Endometrial microvascular endothelial cells (primary cell): ENCODE results near the gene HM13. TPM values are rescaled to one million over a fixed set of nuclear protein-coding genes. Genes with fewer than 3 reads are reported as not detected.
"Not testable (repeated sequence)": the region's sequence is repeated elsewhere in the genome, so short reads cannot be mapped to it uniquely, and the experiment has no call there.

ENCODE experiments used
- in situ Hi-C: cut with HindIII; loops from 2 replicates; pipeline ENCODE4 v1.10.0; 2017; ENCODE audit warnings: low sequenced_read_pairs, low pct_unique_long_range_greater_than_20kb; ENCODE audit errors: inconsistent ontology term
- total RNA-seq: library from RNA; depleted of rRNA; stranded (reverse); fragments of >200 nt; gene quantifications from one replicate; pipeline ENCODE4 v1.2.3, GENCODE V29; 2015; ENCODE audit errors: inconsistent ontology term

HM13 gene
- total RNA-seq, 1 donor from 2014 or later, result 91.8 TPM

DNA sequence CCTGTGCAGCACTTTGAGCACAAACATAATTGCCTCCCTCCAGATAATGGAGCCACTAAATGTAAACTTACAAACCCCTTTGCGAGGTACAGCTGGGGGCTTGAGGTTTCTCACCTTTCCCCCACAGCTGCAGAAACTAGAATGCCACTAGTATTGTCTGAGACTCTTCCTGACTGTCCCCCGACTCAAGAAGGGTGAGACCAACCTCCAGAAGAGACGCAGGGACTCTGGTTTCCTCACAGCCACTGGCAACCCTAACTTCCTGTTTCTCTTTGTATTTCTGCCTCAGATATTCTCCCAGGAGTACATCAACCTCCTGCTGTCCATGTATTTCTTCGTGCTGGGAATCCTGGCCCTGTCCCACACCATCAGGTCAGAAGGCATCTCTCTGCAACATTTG lies 23.6 kb downstream of the HM13 start:
- in situ Hi-C loops, result no loop called here

DNA sequence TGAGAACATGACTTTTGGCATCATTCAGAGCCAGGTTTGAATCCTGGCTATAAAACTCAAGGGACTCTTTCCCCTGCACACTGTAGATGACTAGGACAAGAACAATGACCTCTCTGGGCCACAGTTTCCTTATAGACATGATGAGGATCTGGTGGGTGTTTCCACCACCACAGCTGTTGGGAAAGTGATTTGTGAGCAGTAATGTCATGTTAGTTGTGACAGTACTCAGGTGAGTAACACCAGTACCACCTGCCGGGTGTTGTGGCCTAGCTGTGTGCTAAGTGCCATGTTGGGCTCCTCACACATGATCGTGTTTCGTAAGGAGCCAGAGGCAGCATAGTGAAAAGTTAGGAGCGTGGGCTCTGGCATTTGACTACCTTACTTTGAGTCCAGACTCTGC lies 24.1 kb downstream of the HM13 start:
- in situ Hi-C loops, result no loop called here

DNA sequence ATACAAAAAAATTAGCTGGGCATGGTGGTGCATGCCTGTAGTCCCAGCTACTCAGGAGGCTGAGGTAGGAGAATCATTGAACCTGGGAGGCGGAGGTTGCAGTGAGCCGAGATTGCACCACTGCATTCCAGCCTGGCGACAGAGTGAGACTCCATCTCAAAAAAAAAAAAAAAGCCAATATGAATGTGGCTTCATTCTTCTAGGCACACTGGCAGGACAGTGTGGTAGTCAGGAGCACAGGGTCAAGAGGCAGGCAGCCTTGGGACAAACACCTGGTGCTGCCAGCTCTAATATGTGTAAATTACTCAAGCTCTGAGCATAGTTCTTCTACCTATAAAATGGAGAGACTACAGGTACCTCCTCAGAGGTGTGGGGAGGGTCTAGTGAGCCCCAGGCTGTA lies 25.4 kb downstream of the HM13 start:
- in situ Hi-C loops, result not testable (repeated sequence)

DNA sequence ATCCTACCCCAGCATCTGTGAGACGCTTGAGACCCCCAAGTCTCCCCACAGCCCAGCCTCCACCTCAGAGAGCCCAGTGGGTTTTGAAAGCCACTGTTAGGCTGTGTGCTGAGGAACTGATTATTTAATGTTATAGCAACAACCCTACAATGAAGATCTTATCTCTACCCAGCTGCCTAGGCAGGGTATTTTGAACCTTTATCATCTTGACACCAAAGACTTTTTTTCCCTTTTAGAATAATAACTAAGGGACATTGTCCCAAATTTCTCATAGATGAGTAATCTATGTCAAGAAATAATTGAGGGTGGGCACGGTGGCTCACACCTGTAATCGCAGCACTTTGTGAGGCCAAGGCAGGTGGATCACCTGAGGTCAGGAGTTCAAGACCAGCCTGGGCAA lies 26.2 kb downstream of the HM13 start:
- in situ Hi-C loops, result no loop called here

DNA sequence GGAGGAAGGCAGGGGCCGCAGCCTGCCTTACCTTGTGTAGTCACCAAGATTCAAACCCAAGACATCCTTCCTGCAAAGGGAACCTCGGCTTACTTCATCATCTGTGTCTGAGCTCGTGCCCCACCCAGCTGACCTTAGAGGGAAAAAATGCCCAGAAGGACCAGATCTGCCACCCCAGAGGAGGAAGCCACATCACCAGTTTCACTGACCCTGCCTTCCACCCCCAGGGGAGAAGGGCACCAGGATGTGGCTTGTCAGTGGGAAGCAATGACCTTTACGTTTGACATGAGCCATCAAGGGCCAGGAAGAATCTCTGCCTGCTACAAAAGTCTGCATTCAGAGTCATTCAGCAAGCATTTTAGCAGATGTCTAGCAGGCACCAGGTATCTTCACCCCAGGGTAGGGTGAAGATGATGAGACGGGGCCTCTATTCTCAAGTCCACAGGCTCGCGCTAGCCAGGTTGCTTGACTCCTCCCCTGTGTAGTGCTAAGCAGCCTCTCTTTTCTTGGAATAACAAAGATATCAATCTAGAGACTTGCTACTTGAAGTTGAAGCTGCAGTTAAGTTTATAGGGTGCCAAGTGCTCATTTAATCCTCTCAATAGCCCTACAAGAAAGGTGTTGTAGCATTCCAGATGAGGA lies 28.1 kb downstream of the HM13 start:
- in situ Hi-C loops, result no loop called here

DNA sequence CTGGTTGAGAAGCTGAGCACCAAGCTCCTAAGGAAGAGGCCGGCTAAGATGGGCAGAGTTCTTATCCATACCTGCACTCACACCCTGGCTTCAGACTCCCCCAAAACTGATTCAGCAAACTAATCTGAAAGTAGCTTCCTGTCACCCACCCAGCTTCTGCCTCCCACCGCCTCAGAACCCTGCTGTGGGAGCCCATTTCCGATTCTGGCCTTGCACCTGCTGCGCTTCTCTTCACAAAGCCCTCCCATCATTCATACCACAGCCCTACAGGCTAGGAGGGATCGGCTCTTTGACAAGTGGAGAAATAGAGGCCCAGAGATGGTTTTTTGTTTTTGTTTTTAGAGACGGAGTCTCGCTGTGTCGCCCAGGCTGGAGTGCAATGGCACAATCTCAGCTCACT lies 28.7 kb downstream of the HM13 start:
- in situ Hi-C loops, result no loop called here

DNA sequence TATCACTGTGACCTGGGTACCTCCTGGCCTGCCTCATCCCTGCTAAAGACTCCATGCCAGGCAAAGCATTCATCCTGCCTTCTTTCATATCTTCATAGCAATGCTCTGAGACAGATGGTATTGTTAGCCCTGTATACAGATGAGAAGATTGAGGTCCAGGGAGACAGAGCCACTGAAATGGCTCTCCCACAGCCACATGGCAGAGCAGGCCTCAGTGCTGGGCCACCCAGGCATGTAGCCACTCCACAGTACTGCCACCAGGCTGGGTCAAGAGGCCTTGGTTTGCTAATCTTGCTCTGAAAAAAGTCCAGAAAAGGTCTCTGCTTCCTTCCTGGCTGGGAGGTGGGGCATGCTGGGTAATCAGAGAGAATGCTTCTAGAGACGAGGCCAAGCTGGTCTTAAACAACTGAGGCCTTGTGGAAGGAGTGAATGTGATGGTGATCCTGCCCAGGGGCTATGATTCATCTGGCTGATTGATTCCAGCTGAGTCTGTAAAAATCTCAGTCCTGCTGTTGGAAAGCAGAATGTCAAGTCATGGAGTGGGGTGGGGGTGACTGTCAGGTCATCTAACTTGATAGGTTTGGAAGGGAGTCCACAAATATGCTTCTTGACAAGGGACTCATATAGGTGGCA lies 29.8 kb downstream of the HM13 start:
- in situ Hi-C loops, result no loop called here

DNA sequence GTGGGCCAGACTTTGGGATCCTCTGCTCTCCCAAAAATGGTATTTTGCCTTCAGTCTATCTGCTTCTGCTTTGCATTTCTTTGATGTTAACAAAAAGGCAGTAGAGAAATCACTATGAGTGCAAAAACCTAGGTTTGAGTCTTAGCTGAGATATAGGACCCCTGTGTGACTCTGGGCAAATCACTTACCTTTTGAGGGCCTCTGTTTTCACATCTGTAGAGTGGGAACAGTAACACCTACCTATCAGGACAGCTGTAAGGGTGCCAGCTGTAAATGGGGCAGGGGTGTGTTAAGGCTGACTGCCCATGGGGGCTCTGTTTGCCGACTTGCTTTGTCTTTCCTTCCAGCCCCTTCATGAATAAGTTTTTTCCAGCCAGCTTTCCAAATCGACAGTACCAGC lies 30.4 kb downstream of the HM13 start:
- in situ Hi-C loops, result no loop called here

DNA sequence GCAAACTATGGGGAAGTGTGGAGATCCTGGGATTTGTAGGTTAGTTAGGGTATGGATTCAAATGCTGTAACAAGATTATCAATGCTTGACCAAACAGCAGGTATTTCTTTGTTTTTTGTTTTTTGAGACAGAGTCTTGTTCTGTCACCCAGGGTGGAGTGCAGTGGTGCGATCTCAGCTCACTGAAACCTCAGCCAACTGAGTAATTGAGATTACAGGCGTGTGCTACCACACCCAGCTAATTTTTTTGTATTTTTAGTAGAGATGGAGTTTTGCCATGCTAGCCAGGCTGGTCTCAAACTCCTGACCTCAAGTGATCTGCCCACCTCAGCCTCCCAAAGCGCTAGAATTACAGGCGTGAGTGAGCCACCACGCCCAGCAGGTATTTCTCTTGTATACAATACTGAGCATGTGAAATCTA lies 31.4 kb downstream of the HM13 start:
- in situ Hi-C loops, result not testable (repeated sequence)

DNA sequence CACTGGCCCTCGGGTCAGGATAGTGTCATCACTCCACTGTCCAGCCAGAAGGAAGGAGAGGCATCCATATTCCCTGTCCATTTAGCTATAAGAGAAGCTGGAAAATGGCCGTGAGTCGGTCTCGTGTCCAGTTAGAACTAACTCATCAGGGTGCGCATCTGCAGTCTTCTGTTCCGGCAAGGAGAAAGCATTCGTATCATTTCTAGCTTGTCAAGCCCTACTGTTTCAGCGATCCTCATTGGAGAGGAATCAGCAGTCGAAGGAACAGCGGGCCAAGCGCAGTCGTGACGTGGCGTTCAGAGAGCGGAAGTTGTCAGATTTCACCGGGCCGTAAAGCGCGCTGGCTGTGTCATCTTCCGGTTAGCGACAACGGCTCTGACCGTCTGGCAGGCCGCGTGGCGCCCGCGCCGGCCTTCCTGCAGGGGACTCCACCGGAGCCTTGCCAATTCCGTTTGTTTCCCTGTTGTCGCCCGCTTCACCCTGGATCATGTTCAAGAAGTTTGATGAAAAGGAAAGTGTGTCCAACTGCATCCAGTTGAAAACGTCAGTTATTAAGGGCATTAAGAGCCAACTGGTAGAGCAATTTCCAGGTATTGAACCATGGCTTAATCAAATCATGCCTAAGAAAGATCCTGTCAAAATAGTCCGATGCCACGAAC lies 32.9 kb downstream of the HM13 start:
- in situ Hi-C loops, result no loop called here

DNA sequence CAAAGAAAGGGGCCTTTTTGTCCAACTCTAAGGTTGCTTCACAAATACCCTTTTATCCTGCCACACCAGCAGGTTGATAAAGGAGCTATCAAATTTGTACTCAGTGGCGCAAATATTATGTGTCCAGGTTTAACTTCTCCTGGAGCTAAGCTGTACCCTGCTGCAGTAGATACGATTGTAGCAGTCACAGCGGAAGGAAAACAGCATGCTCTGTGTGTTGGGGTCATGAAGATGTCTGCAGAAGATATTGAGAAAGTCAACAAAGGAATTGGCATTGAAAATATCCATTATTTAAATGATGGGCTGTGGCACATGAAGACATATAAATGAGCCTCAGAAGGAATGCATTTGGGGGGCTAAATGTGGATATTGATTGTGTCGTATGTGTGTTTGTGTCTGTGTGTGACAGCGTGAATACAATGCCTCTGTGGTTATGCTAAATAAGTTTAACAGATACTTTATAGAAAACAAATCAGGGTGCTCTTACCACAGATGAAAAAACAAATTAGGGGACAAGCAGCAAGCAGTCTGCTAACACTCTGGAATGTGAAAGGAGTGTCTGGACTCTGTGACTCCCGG lies 33.6 kb downstream of the HM13 start:
- in situ Hi-C loops, result no loop called here

DNA sequence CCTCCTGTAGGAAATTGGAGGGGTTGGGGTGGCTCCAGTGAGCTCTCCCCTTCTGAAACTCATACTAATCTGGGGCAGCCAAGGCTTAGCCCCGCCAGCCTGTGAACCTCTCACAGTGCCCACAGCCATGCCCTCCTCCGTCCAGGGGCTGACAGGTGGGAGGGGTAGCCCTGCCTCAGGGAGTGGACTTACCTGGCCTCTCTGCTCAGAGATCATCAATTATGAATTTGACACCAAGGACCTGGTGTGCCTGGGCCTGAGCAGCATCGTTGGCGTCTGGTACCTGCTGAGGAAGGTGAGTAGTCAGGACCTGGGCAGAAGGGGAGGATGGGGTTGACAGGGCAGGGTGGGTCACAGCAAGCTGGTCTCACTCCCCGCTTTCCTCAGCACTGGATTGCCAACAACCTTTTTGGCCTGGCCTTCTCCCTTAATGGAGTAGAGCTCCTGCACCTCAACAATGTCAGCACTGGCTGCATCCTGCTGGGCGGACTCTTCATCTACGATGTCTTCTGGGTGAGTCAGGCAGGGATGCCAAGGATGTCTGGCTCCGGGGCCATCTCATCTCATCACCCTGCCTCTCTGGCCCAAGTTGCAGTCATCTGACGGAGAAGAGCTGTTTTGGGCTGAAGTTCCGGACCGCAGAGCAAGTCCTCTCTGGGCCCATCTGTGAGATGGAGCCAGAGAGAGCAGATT lies 34.7 kb downstream of the HM13 start:
- in situ Hi-C loops, result no loop called here

DNA sequence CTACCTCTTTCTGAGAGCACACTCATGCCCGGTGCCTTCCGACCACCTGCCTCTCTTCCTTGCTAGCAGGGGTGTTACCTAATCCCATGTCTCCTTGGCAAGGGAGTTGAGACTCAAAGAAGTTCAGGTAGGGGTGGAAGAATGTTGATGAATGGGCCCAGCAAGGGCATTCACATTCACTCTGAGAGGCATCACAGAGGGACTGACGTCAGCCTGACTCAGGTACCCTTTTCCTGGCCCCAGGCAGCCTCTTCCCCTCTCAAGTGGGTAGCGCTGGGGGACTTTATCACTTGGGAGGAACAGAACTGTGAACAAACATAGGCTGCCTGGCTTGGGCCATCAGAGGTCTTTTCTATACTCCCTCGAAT lies 35.3 kb downstream of the HM13 start:
- in situ Hi-C loops, result no loop called here

DNA sequence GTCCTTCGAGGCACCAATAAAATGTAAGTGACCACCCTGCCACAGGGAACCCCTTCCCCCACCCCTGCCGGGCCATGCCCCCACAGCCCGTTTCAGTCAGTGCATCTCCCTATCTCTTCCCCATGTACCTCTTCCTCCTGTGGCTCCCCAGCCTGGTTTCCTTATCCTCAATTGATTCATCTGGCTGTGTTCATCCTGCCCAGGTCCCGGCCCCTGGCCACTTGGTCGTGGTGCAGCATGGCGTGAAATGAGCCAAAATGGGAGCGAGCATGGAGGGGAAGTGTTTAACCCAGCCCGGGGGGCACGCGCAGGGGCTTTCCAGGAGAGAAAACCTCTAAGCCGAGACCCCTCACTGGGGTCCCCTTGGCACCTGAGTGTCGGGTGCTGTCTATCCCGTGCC lies 35.9 kb downstream of the HM13 start:
- in situ Hi-C loops, result no loop called here

DNA sequence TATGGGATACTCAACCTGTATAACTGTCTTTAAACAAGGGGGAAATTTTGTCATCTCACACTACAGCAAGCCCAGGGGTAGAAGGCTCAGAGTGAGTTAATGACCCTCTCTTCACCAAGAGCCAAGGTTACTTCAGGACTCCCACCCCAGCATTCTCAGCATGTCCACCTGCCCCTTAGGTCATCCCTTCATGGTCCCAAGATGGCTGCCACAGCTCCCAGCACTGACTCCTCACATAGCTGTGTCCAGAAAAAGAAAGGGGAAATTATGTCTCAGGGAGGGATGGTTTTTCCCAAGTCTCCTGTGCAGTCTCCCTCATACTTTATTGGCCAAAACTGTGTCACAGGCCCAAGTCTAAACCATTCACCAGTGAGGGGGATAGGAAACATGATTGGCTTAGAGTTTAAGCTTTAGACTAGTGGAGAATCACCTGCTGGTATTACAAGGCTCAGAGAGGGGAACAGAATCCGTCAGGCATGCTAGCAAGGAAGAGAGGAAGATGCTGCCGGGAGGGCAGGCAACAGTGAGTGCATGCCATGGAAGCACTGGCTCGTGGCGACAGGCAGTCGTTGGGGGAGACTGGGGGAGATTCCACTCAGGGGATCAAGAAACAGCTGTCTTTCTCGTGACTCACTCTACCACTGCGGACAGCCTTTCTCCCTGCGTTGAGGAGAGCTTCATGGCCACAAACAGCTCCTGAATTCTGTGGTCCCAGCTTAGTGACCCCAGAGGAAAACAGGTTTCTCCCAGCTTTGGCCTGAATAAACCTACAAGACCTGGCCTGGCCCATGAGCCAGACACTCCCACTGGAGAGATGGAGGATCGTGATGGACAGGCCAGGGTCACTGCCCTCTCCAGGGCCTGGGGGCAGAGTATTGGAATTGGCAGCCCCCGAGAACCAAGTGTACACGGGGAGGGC lies 37.2 kb downstream of the HM13 start:
- in situ Hi-C loops, result no loop called here

DNA sequence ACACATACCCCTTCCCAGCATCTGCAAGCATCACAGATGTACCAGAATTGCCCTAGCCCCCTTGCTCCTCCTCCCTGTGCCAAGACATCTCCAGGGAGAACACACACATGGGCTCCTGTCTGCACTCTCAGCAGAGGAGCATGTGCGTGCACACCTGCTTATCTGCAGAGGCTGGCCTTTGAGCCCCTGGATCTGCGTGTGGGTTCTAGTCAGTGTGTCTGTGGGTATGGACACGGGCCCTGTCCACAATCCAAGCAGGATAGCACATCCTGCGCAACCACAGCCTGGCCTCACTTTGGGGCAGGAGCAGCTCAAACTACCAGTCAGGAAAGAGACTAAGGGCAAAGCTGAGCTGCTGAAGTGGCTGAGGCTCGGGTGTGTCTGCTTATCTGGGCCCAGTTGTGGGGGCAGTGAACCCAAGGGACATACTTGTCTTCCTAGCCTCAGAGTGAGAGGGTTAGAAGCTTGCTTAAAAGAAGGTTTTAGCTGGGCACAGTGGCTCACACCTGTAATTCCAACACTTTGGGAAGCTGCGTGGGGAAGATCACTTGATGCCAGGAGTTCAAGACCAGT lies 41.0 kb downstream of the HM13 start:
- in situ Hi-C loops, result no loop called here

DNA sequence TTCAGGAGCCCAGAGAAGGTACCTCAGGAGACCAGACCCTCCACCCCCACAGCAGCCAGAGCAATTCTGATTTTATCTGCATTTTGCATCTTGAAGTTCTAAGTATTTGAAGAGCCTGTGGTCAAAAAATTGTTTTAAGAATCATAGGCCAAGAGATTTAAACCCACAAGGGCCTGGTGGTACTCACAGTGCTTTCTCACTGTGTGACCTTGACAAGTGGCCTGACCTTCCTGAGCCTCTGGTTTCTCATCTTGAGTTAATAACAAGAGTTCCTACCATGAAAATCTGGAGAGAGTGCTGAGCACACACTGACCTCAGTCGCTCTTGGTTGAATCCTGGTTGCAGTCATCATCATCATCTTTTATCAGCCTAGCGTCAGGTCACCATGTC lies 45.5 kb downstream of the HM13 start:
- in situ Hi-C loops, result no loop called here

DNA sequence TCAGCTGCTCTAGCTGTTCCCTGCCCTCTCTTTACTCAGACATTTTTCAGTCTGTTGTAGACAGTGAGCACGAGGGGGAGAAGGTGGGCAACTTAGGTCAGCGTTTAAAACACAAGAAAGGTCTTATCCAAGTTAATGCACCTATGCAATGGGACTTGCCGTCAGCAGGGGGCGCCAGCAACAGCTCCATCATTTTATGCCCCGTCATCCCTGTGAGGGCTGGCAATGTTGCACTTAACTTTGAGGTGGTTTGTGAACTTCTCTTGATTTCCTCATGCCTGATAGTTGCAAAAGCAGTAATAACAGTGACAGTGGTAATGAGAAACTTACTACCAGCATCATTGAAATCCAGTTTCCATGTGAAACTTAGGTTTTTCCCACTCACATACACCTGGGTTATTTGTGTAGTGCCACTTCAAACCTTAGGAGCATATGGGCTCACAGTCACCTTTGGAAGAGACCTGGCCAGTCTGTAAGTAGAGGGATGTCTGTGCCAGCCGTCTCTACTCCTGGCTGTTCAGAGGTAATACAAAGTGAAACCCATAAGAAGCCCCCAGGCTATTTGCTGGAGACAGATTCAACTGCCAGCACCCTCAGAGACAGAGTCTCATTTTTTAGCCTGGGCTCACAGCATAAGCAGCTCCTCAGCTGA lies 46.0 kb downstream of the HM13 start:
- in situ Hi-C loops, result no loop called here
